Endodermal cell (in vitro differentiated cells): ENCODE data around the gene RHBDF2. TPM values are rescaled to one million over a fixed set of nuclear protein-coding genes. Genes with fewer than 3 reads are reported as not detected.

ENCODE experiments used
- DNase-seq: peaks from one replicate; pipeline ENCODE4 v3.0.0-alpha.2; 2017
- H3K27ac ChIP-seq: 2 replicates; pipeline ENCODE4 v1.5.1; 2013; ENCODE audit warnings: mild to moderate bottlenecking, low read depth, low read length, moderate library complexity
- H3K27me3 ChIP-seq: 2 replicates; pipeline ENCODE4 v1.6.1; 2013; ENCODE audit warnings: mild to moderate bottlenecking, low read length, moderate library complexity; ENCODE audit not compliant: insufficient read depth, control insufficient read depth, poor library complexity, severe bottlenecking
- H3K36me3 ChIP-seq: 2 replicates; pipeline ENCODE4 v1.7.0; 2013; ENCODE audit warnings: mild to moderate bottlenecking, low read length, moderate library complexity; ENCODE audit not compliant: control insufficient read depth, insufficient read depth
- H3K4me1 ChIP-seq: one replicate; pipeline ENCODE4 v1.7.0; 2013; ENCODE audit warnings: low read length; ENCODE audit not compliant: control insufficient read depth, insufficient read depth
- H3K4me3 ChIP-seq: 2 replicates; pipeline ENCODE4 v1.5.1; 2013; ENCODE audit warnings: mild to moderate bottlenecking, low read length, moderate library complexity
- H3K9ac ChIP-seq: 2 replicates; pipeline ENCODE4 v1.6.1; 2013; ENCODE audit warnings: mild to moderate bottlenecking, low read length, moderate library complexity; ENCODE audit not compliant: poor library complexity, severe bottlenecking; ENCODE audit errors: extremely low read depth
- H3K9me3 ChIP-seq: 2 replicates; pipeline ENCODE4 v1.6.1; 2013; ENCODE audit warnings: mild to moderate bottlenecking, low read length, moderate library complexity; ENCODE audit not compliant: control insufficient read depth
- H3K27ac Mint-ChIP-seq: 2 replicates; pipeline ENCODE4 v1.8.0; 2020; ENCODE audit warnings: mixed read lengths
- H3K27me3 Mint-ChIP-seq: 2 replicates; pipeline ENCODE4 v1.8.0; 2021; ENCODE audit warnings: mild to moderate bottlenecking, mixed read lengths; ENCODE audit not compliant: insufficient read depth
- H3K36me3 Mint-ChIP-seq: 2 replicates; pipeline ENCODE4 v1.8.0; 2020; ENCODE audit warnings: low read depth, mixed read lengths
- H3K4me1 Mint-ChIP-seq: 2 replicates; pipeline ENCODE4 v1.8.0; 2020; ENCODE audit warnings: mixed read lengths
- H3K4me3 Mint-ChIP-seq: 2 replicates; pipeline ENCODE4 v1.8.0; 2020; ENCODE audit warnings: mild to moderate bottlenecking, moderate library complexity, mixed read lengths
- H3K9me3 Mint-ChIP-seq: 2 replicates; pipeline ENCODE4 v1.8.0; 2020; ENCODE audit warnings: mild to moderate bottlenecking, mixed read lengths
- CTCF ChIP-seq: fragments of 200-600 bp; sonication (generic); conservative IDR thresholded peaks from 2 replicates; pipeline ENCODE4 v1.5.0; 2021; ENCODE audit warnings: antibody characterized with exemption, mild to moderate bottlenecking
- WGBS, 2 experiments: methylation state at CpG; one replicate each; pipeline versions ENCODE4 v1.1.5 to v1.1.7; 2013; ENCODE audit warnings: missing lambda C conversion rate in 2 of 2, mixed read lengths in 1 of 2; ENCODE audit not compliant: insufficient coverage in 1 of 2, insufficient read length in 1 of 2; 5-methylcytosine and 5-hydroxymethylcytosine counted together
- total RNA-seq, 2 donors: library from RNA; stranded (reverse); fragmentation: NEBNext Ultra II Directional in 1 of 2; extraction: Animal tissue kit (Norgen Biotek cat#: 25700) in 1 of 2; gene quantifications; 2 replicates in 1 of 2; 3 replicates in 1 of 2; pipeline ENCODE4 v1.2.1, GENCODE V29; 2021

RHBDF2 gene
- total RNA-seq, 2 donors from 2014 or later: 28.5 to 31.1 TPM

DNA sequence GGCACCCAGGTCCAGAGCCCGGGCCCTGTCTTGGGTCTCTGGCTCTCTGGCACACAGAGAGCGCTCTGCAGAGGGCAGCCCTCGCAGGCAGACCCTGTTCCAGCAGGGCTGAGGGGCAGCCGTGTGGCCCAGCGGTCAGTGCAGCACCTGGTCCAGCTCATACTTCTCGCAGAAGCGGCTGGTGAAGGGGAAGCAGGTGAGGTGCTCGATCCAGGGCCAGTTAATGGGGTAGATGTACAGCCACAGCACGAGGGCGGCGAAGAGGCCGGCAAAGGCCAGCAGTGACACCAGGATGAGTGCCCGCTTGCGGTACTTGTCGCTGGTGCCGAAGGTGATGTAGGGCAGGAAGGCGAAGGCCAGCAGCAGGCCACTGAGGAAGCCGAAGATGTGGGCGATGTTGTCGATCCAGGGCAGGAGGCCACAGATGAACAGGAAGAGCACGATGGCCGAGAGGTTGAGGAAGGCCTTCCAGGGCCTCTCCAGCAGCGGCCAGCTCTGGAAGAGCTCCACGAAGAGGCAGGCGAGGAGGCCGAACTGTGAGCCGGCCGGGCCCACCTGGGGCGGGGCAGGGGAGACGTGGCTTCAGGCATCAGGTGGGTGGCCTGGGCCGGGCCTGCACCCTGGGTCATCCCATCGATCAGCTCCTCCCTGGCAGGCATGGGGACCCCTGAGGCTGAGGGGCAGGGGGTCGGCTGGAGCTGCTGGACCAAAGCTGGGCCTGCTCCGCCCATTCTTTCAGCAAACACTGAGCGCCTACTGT lies 29.5 kb downstream of the RHBDF2 start:
- no peaks in the 10 kb centered on the region for H3K27me3 ChIP-seq
- no peaks in the 10 kb centered on the region for H3K9me3 Mint-ChIP-seq
- DNase-seq: no peak
- peaks cover 6% of the 10 kb centered on the region for H3K4me1 ChIP-seq
- peaks cover 5% of the 10 kb centered on the region for H3K36me3 Mint-ChIP-seq
- no peak overlapping the region for H3K4me3 Mint-ChIP-seq
- no peaks in the 10 kb centered on the region for H3K36me3 ChIP-seq
- WGBS, 2 experiments: 92 to 97% methylated on average over 22 to 35 of the region's 35 CpGs
- TF ChIP-seq CTCF: no peak
- H3K9ac ChIP-seq: no peak overlapping the region
- no peaks in the 10 kb centered on the region for H3K9me3 ChIP-seq
- no peaks in the 10 kb centered on the region for H3K27me3 Mint-ChIP-seq
- no peak overlapping the region for H3K4me3 ChIP-seq
- H3K27ac Mint-ChIP-seq: no peak overlapping the region
- no peak overlapping the region for H3K27ac ChIP-seq
- no peaks in the 10 kb centered on the region for H3K4me1 Mint-ChIP-seq

GRCh38 chr17:76469991-76470739 lies 31.1 kb downstream of the RHBDF2 start:
- H3K4me1 Mint-ChIP-seq: no peaks in the 10 kb centered on the region
- WGBS, 2 experiments: 90 to 91% methylated on average over 3 to 10 of the region's 13 CpGs

More at GRCh38 chr17:76469991-76470739, 31.1 kb downstream of the RHBDF2 start:
- Histone ChIP-seq H3K27ac (no peak overlapping the region), H3K9me3 (no peaks in the 10 kb centered on the region), H3K9ac (no peak overlapping the region), H3K4me1 (peaks cover 6% of the 10 kb centered on the region), H3K27me3 (no peaks in the 10 kb centered on the region), H3K4me3 (no peak overlapping the region), H3K36me3 (no peaks in the 10 kb centered on the region)
- no peak for TF ChIP-seq CTCF
- no peak overlapping the region for H3K4me3 Mint-ChIP-seq
- H3K27ac Mint-ChIP-seq: no peak overlapping the region
- no peak for DNase-seq
- H3K36me3 Mint-ChIP-seq: peaks cover 1% of the 10 kb centered on the region
- no peaks in the 10 kb centered on the region for H3K27me3 Mint-ChIP-seq
- no peaks in the 10 kb centered on the region for H3K9me3 Mint-ChIP-seq
